Suppressor macrophage (primary cell): Measurements from ENCODE around the gene MYCL.
A peak's percentile ranks its signal among the peaks of the same experiment; 100 is the strongest.

Experiments used
- DNase-seq, 4 experiments: peaks; one replicate each; pipeline ENCODE4 v3.0.0-alpha.2; 2020 to 2022

Gene MYCL

GRCh38 chr1:39852214-39852791 is 49.4 kb downstream of the MYCL start:
- peak in 2 of 4 experiments; percentile 20 to 23 for DNase-seq

- no peak for DNase-seq
Measured at GRCh38 chr1:39850606-39851216, 51.0 kb downstream of the MYCL start.

- DNase-seq = no peak
Measured at GRCh38 chr1:39849203-39849602, 52.5 kb downstream of the MYCL start.

GRCh38 chr1:39847940-39848339 is 53.8 kb downstream of the MYCL start:
- no peak for DNase-seq

- no peak for DNase-seq
Measured at GRCh38 chr1:39846796-39847195, 54.9 kb downstream of the MYCL start.

- DNase-seq = peak; percentile 97 to 99 (median 98)
Measured at GRCh38 chr1:39845569-39846566, 55.8 kb downstream of the MYCL start.
